GM21528 (cell line): ENCODE data around the gene TCF12.
"Not testable (repeated sequence)": the region's sequence is repeated elsewhere in the genome, so short reads cannot be mapped to it uniquely, and the experiment has no call there.

Source experiments
- ATAC-seq: cut with Tn5 transposase; IDR thresholded peaks from one replicate; pipeline ENCODE4 v1.9.1; 2021; ENCODE audit warnings: mild to moderate bottlenecking, moderate library complexity; ENCODE audit not compliant: unreplicated experiment, low FRiP score

TCF12 gene

GRCh38 chr15:57152666-57153539, 234.5 kb downstream of the TCF12 start:
- no peak for ATAC-seq

DNA sequence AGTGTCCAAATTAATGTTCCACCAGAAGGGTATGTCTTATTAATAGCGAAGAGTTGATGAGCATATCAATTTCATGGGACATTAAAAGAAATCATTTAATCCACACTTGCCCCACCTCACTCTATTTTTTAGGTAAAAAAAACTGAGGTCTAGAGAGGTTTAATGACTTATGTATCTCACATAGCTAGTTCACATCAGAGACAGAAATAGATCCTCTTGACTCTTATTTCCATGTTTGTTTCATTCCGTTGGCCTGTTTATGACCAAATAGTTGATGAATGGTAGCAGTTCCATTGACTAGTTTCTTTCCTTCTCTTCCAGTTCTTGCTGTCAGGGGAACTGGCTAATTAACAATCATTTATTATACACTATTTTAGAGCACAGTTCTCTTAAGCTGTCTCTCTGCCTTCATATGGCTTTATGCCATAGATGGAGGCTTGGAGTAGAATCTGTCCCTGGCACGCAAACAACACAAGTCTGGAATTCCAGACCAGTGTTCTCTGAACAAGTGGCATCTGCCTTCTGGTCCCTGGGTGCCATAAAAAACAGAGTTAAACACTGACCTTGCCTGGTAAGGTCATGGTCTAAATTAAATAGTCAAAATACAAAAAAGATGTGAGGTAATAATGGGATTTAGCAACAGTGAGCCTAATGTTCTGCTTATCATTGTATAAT, 237.9 kb downstream of the TCF12 start:
- no peak for ATAC-seq

GRCh38 chr15:57158589-57158988, 240.1 kb downstream of the TCF12 start:
- no peak for ATAC-seq

DNA sequence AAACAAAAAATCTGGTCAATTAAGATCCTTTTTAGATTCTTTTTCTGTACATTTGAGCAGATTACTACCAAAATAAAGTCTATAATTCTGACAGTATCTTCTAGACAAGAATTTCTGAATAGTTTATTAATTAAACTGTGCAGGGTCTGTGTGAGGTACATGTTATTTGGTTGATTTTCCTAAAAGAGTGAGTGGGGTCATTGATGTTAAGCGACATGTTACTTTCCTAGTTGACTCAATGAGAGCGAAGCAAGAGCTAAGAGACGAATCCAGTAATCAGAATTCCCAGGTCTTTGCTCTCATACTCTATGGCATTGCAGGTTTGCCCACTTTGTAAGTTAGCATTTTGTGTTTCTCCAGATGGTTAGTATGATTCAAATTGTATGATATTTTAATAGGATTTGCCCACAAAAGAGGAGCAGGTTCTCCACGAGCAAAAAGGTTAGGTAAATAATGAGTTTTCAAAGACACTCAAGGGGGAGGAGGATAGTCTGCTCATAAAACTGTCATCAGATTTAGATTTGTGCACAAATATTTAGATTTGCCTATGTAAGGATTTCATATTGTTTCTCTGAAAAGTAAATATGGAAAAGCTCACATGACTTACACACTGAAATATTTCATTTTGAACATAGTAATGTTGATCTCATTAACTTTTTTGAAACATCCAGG, 240.7 kb downstream of the TCF12 start:
- ATAC-seq, result no peak

DNA sequence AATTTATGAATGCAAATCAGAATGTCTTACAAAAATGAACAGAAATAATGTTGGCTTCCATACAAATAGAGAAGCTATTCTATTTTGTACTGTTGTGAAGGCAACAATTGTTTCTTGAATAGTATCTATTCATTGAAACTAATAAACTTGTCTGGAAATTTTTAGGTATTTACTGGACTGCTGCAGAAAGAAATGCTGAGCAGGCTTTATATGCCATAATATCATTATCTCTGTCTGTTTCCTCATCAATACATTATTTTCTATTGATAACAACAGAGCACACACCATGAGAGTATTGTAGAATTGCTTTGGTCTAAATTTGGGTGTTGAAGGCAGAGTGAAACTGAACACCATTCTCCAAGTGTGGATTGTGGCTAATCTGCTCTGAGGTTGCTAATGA, 241.3 kb downstream of the TCF12 start:
- no peak for ATAC-seq

DNA sequence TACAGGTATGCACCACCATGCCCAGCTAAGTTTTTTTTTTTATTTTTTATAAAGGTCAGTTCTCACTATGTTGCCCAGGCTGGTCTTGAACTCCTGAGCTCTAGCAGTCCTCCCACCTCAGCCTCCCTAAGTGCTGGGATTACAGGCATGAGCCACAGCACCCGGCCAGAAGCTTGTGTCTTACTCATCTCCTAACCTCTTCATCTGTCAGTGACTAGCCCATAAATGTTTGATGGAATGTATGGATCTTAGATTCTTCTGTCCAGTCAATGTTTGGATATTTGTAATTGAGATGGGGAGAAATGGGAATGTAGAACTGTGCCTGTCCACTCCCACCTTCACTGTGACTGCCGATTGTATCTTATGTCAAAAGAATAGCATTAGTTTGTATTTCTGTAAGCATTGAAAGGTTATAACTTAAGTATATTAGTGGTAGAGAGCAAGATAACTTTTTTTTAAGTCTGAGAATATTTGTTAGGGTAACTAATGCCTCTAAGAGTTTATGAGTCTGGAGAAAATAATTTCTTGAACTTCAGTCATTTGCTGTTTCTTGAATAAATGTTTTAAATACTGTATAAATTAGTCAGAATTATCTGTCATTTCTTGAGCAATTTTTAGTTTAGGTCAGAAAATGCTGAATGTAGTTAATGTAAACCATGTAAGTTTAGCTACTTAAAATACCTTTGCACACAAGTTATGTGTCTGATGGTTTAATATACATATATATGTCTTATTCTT, 242.5 kb downstream of the TCF12 start:
- ATAC-seq, result no peak

GRCh38 chr15:57164251-57164650, 245.8 kb downstream of the TCF12 start:
- ATAC-seq, result not testable (repeated sequence)

- ATAC-seq, result no peak
Observed at GRCh38 chr15:57165992-57166391, 247.5 kb downstream of the TCF12 start.

GRCh38 chr15:57167821-57168395, 249.5 kb downstream of the TCF12 start:
- no peak for ATAC-seq

- no peak for ATAC-seq
Observed at GRCh38 chr15:57169643-57170042, 251.2 kb downstream of the TCF12 start.

DNA sequence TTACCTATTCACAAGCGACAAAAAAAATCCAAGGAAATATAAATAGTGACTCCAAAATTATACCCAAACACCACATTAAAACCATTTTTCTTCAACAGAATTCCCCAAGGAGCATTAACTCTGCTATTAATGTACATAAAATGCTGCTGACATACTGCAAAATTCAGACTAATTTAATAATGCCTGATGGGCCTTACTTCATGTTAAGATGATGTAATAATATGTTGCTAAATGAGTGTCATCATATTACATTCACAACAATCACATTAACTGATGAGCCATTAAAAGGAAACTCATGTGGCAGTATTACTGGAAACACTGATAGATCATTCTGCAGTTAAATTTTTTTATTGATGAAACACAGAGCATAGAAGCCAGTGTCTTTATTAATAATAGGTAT, 253.0 kb downstream of the TCF12 start:
- ATAC-seq, result no peak

GRCh38 chr15:57172925-57173324, 254.5 kb downstream of the TCF12 start:
- ATAC-seq, result no peak

- no peak for ATAC-seq
Observed at GRCh38 chr15:57183041-57183440, 264.6 kb downstream of the TCF12 start.

- ATAC-seq, result no peak
Observed at GRCh38 chr15:57183614-57184344, 265.3 kb downstream of the TCF12 start.

DNA sequence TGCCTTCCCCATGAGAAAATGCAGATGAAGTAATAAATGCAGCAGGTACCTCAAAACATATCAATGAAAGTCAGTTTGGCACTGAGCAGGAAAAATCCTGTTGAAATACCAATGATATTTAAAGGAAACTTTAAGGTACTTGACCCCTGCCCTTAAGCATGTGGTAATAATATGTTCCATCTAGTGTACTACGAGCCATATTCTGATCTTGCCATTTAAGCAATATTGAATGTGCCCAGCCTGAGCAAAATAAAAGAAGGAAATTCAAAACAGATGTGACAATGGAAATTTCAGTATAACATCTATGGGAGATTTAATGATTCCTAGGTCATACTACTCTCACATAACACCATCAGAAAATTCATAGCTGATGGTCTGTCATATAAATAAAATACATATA, 266.1 kb downstream of the TCF12 start:
- no peak for ATAC-seq

DNA sequence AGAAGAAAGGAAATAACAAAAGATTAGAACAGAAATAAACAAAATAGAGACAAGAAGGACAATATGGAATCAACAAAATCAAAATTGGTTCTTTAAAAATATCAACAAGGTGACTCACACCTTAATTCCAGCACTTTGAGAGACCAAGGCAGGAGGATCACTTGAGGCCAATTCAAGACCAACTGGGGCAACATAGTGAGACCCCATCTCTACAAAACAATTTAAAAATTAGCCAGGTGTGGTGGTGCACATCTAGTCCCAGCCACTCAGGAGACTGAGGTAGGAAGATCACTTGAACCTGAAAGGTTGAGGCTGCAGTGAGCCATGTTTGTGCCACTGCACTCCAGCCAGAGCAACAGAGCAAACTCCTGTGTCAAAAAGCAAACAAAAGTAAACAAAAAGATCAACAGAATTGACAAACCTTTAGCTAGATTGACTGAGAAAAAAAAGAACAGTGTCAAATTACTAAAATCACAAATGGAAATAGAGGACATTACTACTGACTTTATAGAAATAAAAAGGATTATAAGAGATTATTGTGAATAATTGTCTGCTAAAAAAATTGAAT, 267.1 kb downstream of the TCF12 start:
- no peak for ATAC-seq

GRCh38 chr15:57189466-57189865, 271.0 kb downstream of the TCF12 start:
- ATAC-seq, result no peak

- ATAC-seq, result no peak
Observed at GRCh38 chr15:57190208-57190607, 271.8 kb downstream of the TCF12 start.

GRCh38 chr15:57193161-57193560, 274.7 kb downstream of the TCF12 start:
- no peak for ATAC-seq
